ENCODE measurements around the gene CADPS. TPM values are rescaled to one million over a fixed set of nuclear protein-coding genes. Genes with fewer than 3 reads are reported as not detected.
"Not testable (repeated sequence)": the region's sequence is repeated elsewhere in the genome, so short reads cannot be mapped to it uniquely, and the experiment has no call there.

CADPS gene
- total and polyA plus RNA-seq, 7 donors = 1.6 to 12.5 (median 6.2) TPM; not detected in 1

DNA sequence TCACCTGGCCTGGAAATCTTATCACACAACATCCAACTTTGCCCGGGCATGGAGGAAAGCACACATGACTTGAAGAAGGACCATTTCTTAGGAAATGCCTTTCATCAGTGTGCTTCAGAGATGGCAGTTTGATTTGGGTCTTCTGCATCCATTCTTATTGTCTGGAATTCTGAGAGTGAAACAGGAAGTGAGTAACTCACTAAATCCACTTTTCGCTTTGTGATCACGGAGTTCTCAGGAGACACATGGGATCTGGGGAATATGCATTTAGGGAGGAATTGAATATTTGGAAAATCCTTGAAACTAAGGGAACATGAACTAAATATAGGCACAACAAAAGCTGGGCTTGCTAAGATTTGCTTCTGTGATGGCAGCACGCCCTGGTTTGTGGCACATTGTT is 289.4 kb downstream of the CADPS start:
- Histone ChIP-seq H3K9me3 (no peaks in the 10 kb centered on the region), H3K27me3 (no peaks in the 10 kb centered on the region), H3K36me3 (no peaks in the 10 kb centered on the region), H3K4me3 (no peak overlapping the region), H3K4me1 (no peaks in the 10 kb centered on the region), H3K27ac (no peak overlapping the region)
- WGBS, 2 donors = 64 to 82% methylated on average over 4 of the region's 4 CpGs
- TF ChIP-seq POLR2AphosphoS5 (IDR thresholded peaks at IDR 0.05) (no peak), POLR2A (IDR thresholded peaks at IDR 0.05) (no peak), EP300 (IDR thresholded peaks at IDR 0.05) (no peak)
- TF ChIP-seq, protein P1, sequence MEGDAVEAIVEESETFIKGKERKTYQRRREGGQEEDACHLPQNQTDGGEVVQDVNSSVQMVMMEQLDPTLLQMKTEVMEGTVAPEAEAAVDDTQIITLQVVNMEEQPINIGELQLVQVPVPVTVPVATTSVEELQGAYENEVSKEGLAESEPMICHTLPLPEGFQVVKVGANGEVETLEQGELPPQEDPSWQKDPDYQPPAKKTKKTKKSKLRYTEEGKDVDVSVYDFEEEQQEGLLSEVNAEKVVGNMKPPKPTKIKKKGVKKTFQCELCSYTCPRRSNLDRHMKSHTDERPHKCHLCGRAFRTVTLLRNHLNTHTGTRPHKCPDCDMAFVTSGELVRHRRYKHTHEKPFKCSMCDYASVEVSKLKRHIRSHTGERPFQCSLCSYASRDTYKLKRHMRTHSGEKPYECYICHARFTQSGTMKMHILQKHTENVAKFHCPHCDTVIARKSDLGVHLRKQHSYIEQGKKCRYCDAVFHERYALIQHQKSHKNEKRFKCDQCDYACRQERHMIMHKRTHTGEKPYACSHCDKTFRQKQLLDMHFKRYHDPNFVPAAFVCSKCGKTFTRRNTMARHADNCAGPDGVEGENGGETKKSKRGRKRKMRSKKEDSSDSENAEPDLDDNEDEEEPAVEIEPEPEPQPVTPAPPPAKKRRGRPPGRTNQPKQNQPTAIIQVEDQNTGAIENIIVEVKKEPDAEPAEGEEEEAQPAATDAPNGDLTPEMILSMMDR (IDR thresholded peaks at IDR 0.05) = no peak
- no peak for DNase-seq
- intact Hi-C loops (cut with DNase I) = no loop called here

GRCh38 chr3:62584636-62585035 is 290.6 kb downstream of the CADPS start:
- no peaks in the 10 kb centered on the region for H3K9me3 ChIP-seq
- H3K27me3 ChIP-seq = no peaks in the 10 kb centered on the region
- no peaks in the 10 kb centered on the region for H3K36me3 ChIP-seq
- H3K27ac ChIP-seq = no peak overlapping the region
- 85 to 87% methylated on average over 4 of the region's 4 CpGs for WGBS, 2 donors
- intact Hi-C loops (cut with DNase I) = no loop called here
- no peak for DNase-seq
- no peak overlapping the region for H3K4me3 ChIP-seq
- TF ChIP-seq, protein P1 (IDR thresholded peaks at IDR 0.05) = no peak
- no peak for TF ChIP-seq POLR2AphosphoS5 (IDR thresholded peaks at IDR 0.05)
- TF ChIP-seq POLR2A (IDR thresholded peaks at IDR 0.05) = no peak
- TF ChIP-seq EP300 (IDR thresholded peaks at IDR 0.05) = no peak
- no peaks in the 10 kb centered on the region for H3K4me1 ChIP-seq

GRCh38 chr3:62582495-62583172 is 292.6 kb downstream of the CADPS start:
- WGBS, 2 donors = 65 to 74% methylated on average over 4 of the region's 4 CpGs
- H3K27me3 ChIP-seq = no peaks in the 10 kb centered on the region
- H3K4me3 ChIP-seq = no peak overlapping the region
- no peak for DNase-seq
- H3K36me3 ChIP-seq = no peaks in the 10 kb centered on the region
- H3K9me3 ChIP-seq = no peaks in the 10 kb centered on the region
- H3K27ac ChIP-seq = no peak overlapping the region
- no peaks in the 10 kb centered on the region for H3K4me1 ChIP-seq
- intact Hi-C loops (cut with DNase I) = no loop called here
- TF ChIP-seq POLR2AphosphoS5 (IDR thresholded peaks at IDR 0.05) (no peak), POLR2A (IDR thresholded peaks at IDR 0.05) (no peak), EP300 (IDR thresholded peaks at IDR 0.05) (no peak)
- TF ChIP-seq, protein P1 (IDR thresholded peaks at IDR 0.05) = no peak

DNA sequence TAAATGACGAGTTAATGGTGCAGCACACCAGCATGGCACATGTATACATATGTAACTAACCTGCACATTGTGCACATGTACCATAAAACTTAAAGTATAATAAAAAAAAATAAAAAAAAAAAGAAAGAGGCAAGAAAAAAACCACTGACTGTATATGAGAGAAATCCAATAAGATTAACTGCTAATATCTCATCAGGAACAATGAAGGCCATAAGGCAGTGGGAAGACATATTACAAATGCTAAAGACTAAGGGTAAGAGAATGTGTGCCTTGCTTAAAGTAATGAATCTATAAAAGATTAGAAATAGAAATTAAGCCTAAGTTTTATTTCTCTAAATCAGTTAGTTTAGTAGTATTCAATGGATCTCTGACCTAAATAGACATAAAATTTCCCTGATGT is 294.7 kb downstream of the CADPS start:
- H3K27ac ChIP-seq; H3K4me3 ChIP-seq; H3K9me3 ChIP-seq; DNase-seq; H3K27me3 ChIP-seq; H3K4me1 ChIP-seq; intact Hi-C loops (cut with DNase I); H3K36me3 ChIP-seq: not testable (repeated sequence)
- WGBS, 2 donors = 71 to 84% methylated on average over 1 of the region's 1 CpG

- 83 to 90% methylated on average over 1 of the region's 1 CpG for WGBS, 2 donors
- Histone ChIP-seq H3K4me1 (no peaks in the 10 kb centered on the region), H3K9me3 (no peaks in the 10 kb centered on the region), H3K27me3 (no peaks in the 10 kb centered on the region), H3K36me3 (no peaks in the 10 kb centered on the region), H3K4me3 (no peak overlapping the region), H3K27ac (no peak overlapping the region)
- intact Hi-C loops (cut with DNase I) = no loop called here
- no peak for DNase-seq
- no peak for TF ChIP-seq POLR2A (IDR thresholded peaks at IDR 0.05)
- no peak for TF ChIP-seq EP300 (IDR thresholded peaks at IDR 0.05)
- no peak for TF ChIP-seq POLR2AphosphoS5 (IDR thresholded peaks at IDR 0.05)
- TF ChIP-seq, protein P1 (IDR thresholded peaks at IDR 0.05) = no peak
Observed at GRCh38 chr3:62577153-62577552, 298.1 kb downstream of the CADPS start.

Measured in sigmoid colon (tissue), 7 donors.